MV-4-11 (cell line): Measurements from ENCODE around the gene PPP2R2D.

Experiments
- DNase-seq: peaks from one replicate; lab custom pipeline; 2025; lab: John Stamatoyannopoulos, UW

The PPP2R2D gene

DNA sequence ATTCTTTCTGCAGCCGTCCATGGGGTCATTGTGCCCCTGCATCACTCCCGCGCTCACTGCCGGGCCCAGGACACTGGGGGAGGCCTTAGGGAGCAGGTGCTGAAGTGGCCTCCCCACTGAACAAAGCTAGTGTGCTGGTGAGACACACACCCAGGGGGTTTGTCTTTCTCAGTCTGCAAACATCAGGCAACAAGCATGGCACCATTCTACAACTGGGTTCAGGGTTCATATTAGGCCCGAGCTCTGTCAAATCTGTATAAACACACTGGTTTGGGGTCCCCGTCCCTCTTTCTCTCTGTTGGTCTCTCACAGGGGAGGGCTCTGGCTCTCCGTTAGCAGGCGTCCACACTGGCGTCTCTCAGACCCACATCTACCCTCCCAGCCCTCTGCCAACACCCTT lies 11.1 kb upstream of the PPP2R2D start:
- DNase-seq = no peak

DNA sequence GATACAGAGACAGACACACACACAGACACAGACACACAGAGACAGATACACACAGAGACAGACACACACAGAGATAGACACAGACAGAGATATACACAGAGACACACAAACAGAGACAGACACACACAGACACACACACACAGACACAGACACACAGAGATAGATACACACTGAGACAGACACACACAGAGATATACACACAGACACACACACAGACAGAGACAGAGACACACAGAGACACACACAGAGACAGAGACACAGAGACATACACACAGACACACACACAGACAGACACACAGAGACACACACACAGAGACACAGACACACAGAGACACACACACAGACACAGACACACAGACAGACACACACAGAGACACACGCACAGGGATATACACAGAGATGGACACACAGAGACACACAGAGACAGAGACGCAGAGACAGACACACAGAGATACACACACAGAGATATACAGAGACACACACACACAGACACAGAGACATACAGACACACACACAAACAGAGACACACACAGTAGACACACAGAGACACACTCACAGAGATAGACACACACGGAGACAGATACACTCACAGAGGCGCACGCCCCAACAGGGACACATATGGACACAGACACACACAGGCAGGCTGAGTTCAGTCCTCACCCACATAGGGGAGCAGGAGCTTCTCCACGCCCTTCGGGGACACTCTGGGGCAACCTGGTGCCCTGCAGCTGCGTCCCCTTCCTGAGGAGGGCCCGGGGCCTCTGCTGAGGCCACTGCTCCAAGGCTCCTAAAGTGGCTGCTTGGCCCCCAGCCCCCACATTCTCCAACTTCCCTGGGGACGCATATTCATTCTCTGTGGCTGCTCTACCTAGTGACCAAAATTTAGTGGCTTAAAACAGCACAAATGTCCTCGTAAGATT lies 10.3 kb upstream of the PPP2R2D start:
- DNase-seq = no peak

DNA sequence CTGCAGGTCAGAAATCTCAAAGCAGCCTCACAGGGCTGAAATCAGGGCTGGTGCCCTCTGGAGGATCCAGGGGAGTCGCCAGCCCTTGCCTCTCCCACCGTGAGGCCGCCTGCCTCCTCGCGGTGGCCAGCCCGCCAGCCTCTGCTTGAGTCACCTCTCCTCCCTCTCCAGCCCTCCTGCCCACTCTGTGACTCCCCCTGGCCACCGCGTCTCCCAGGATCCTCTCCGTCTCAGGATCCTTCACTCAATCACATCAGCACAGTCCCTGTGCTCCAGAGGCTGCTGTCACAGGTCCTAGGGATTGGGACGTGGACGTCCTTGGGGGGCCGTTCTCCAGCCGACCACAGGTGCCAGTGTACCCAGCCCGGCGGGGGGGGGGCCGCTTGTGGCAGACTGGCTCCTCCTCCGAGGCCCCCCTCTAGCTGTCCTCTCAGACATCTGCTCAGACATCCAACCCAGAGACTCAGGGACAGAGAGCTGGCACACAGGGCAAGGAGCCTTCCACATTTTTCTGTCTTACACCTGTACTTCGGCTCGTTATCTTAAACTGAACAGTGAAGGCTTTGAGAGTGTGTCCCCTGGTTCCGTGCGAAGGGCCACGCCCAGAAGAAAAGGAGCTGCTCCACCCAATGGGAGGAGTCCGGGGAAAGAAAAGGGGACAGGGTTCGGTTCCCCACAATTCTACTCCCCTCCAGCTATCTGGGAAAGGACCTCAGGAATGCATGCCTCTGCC lies 9.4 kb upstream of the PPP2R2D start:
- no peak for DNase-seq

DNA sequence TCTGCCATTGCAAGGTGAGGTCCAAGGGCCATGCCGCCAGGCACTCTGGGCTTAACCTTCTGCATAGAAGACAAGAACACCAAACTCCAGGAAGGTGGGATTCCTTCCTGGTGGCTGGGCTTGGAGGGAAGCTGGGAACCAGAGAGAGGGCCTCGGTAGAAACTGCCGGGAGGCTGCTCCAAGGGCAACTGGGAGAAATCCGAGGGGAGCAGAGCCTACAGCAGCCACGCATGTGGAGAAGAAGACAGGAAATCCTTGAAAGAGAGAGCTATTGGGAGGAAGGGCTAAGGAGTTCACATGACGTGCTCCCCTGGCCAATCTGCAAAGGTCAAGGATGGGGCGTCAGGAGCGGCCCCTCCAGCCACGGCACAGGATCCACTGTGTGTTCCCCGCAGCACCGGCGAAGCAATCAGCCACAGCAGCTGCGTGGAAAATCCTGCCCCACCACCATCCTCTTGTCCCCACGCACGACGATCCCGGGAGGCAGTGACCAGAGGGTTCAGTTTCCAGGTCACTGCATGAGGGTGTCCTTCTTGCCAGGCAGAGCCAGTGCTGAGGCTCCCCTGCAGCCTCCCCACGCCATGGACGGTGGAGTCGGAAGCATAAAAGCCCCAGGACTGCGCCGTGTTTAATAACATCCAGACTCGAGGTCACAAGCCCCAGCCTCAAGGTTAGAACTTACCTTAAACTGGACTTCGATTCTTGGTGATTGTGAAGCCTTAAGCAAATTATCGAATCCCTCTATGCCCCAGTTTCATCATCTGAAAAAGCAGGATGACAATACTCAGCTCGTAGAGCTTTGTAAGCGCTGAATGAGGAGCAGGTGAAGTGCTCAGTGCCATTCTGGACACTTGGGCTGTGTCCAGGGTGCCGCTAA lies 8.6 kb upstream of the PPP2R2D start:
- DNase-seq = no peak

DNA sequence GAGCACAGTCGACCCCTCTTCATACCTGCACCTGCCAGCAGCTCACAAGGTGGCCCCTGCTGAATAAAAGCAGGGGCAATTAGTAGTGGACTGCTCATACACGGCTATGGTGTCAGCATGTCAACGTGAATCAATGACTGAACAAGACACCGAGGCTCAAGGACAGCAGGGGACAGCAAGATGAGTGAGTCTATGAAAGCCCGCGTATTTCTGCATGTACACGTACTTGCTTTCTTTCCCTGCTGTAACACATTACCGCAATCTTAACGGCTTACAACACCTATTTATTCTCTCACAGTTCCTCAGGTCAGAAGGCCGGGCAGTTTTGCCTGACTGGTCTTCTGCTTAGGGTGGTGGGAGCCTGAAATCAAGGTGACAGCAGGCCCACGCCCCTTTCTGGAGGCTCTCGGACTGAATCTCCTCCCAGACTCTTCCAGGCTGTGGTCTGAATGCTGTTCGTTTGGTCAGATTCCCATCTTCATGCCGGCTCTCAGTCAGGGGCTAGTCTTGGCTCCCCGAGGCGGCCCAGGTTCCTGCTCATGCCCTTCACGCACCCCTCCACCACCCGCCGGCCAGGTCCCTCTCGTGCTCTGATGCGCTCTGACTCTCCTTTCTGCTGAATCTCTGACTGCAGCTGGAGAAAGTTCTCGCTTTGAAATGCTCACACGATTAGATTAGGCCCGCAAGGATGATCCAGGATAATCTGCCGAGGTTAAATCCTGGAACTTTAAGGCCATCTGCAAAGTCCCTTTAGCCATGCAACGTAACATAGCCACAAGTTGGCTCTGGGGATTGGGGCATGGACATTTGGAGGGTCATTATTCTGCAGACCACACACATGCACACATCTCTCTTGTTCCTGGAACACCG lies 7.8 kb upstream of the PPP2R2D start:
- no peak for DNase-seq

DNA sequence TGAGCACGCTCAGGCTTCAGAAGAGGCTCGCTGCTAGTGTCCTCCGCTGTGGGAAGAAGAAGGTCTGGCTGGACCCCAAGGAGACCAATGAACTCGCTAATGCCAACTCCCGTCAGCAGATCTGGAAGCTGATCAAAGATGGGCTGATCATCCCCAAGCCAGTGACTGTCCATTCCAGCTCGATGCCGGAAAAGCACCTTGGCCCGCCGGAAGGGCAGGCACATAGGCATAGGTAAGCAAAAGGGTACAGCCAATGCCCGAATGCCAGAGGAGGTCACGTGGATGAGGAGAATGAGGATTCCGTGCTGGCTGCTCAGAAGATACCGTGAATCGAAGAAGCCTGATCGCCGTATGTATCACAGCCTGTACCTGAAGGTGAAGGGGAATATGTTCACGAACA lies 5.7 kb upstream of the PPP2R2D start:
- DNase-seq = no peak

DNA sequence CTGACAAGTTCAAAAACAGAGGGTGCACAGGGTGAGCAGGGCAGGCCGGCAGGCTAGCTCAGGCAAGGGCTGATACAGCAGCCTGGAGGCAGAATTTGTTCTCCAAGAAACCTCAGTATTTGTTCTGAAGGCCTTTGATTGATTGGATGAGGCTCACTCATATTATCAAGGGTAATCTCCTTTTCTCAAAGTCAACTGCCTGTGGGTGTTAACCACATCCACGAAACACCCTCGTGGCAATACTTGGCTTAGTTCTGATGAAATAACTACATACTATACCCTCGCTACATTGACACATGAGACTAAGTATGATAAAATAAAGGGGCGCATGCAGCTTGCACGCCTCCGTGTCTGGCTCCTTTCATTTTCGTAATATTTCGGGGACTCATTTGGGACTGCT lies 4.4 kb upstream of the PPP2R2D start:
- DNase-seq = peak; percentile 84

DNA sequence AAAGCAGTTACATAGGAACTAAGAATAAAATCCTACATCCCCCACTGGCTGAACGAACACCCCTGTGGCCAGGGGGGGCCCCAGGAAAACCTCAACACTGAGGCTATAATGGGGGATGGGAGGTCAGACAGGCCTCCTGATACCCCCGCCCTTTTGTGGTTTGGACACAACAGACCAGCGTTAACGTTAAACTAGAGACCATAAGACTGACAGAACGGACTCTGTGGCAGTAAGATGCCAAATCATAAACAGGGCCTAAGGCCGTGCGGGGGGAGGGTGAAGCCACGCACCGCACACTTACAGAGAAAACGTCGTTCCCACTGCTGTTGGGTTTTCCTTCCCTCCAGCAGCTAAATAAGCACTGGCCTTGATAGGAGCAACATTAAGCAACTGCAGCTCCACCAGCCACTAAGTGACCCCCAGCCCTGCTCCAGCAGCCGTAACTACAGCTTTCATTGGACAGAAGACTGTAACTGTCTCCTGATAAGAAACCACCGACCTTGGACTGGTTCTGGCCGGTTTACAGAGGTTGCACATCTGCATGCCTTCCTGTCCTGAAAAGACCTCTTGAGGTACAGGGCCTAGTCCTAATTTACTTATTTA lies 3.4 kb upstream of the PPP2R2D start:
- DNase-seq = peak; percentile 89

DNA sequence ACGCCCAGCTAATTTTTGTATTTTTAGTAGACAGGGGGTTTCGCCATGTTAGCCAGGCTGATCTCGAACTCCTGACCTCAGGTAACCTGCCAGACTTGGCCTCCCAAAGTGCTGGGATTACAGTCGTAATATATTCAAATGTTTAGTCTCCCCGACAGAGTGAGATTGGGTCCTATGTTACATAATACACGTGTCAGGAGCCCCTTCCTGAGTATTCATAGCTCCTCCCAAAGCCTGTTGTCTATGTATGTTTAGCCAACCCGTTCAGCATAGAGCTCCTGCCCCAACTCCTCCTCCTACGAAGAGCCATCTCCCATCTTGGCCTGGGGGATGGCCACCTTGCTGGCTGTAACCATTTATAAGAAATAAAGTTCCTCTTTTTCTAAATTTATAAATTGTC lies 2.7 kb upstream of the PPP2R2D start:
- DNase-seq = no peak

DNA sequence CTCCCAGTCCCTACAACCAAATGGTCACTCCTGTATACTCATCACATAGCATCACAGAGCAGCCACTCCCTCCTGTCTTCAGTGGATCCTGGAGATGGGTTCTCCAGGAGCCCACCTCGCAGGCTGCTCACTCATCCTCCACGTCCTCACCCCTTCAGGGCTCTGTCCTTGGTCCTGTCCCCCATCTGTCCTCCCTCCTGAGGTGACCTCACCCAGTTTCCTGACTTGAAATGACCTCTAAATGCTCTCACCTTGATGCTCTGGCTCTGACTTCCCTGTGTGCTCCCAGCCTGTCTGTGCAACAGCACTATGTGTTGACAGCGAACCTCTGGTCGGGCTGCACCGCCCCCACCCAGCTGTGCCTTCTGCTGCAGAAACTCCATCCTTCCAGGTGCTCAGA lies 2.1 kb upstream of the PPP2R2D start:
- DNase-seq = no peak

DNA sequence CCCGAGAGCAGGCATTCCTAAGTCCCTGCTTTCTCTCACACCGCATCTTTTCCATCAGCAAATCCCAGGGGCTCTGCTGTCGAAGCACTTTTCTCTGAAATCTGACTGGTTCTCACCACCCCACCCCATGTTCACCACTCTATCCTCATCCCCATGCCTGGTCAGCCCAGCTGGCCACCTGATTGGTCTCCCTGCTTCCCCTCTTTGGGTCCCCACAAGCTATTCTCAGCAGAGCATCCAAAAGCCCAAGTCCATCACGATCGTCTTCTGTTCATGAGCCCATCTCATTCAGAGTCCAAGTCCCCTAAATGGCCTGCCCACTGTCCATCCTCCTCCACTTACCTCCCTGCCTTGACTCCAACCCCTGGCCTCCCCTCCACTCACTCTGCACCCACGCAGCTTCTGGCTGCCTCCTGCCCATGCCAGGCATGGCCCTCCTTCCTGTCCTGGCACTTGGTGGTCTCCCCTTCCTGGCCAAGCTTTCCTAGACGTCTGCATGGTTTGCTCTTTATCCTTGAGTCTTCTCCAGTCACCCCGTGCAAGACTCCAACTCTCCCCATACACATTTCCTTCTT lies 1.6 kb upstream of the PPP2R2D start:
- DNase-seq = no peak

DNA sequence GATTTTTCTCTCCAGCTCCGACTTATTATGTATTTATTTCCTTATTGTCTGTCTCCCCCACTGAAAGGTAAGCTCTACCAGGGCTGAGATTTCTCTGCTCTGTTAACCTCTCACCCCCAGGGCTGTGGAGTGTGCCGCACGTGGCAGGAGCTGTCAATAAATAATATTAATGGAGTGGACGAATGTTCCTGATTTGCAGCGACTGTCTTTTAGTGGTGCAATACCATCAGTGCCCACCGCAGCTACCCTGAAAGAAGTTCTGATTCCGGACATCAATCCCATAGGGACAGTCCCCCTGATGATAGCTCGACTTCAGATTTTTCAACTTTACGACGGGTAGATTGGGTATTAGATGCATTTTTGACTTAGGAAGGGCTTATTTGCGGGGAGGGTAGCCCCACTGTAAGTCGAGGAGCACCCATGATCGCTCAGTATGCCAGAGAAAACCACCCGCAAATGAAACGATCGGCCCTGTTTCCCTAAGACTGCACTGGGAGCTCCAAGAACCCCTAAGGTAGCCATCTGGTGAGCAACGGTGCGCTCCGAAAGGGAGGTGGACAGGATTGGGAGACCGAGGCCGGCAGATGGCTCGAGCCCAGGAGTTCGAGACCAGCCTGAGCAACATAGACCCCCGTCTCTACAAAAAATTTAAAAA lies 986 bp upstream of the PPP2R2D start:
- DNase-seq = no peak

DNA sequence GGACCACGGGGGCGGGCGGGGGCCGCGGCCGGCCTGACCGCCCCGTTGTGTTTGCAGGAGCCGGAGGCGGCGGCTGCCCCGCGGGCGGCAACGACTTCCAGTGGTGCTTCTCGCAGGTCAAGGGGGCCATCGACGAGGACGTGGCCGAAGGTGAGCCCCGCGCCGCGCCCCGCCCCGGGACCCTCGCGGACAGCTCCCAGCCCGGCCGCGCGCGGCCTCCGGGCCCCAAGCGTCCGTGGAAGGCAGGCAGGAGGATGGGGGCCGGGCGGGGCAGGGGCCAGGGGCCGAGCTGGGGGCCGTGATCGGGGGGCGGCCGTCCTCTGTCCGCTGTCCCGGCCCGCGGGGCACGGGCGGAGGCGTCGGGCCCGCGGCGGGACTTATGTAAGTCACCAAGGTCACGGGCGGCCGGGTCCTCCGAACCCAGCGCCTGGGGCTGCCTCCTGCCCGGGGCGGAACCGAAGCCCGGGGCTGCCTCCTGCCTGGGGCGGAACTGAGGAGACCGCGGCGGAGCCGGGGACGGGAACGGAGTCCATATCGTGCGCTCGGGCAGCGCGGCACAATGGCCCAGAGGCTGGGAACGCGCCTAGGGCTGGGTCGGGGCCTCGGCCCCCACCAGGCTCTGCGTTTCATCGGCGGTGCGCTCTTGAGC lies 497 bp downstream of the PPP2R2D start:
- DNase-seq = peak; percentile 22

DNA sequence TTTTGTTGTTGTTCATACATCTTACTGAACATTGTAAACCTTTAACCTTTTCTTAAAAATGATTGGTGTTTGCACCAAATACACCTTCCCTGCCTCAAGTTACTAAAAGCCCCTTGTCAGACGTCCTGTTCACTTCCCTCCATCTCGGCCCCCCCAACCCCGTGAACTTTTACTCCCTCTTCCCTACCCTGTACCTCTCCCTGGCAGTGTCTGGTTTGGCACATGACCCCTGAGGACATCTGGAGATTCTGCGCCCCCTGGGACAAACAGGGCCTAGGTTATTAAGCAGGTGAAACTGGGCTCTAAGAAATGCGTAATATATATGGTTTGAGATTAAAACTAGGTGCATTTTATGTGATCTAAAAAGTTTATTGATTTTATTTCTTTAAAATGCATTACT lies 1.4 kb downstream of the PPP2R2D start:
- DNase-seq = no peak

DNA sequence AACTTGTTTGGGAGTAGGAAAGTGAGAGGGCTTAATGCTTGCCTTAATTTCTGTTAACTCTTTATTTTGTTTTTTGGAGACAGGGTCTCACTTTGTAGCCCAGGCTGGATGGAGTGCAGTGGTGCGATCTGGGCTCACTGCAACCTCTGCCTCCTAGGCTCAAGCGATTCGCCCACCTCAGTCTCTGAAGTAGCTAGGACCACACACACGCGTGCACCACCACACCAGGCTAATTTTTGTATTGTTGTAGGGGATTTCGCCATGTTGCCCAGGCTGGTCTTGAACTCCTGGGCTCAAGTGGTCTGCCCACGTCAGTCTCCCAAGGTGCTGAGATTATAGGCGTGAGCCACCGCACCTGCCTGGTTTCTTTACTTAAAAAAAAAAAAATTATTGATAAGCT lies 1.9 kb downstream of the PPP2R2D start:
- no peak for DNase-seq

DNA sequence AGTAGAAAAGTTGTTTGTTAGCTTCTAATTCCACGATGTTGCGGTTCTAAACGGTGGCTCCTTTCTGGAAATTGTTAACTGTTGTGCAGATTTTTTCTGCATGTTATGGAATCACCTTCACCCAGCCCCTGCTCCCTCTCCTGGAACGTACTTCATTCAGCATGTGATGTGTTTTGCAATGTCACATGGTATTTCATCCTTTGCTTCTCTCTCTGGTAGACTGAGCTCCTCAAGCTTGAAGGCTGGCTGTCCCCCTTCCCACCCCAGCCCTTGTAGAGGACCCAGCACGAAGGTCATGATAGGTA lies 4.4 kb downstream of the PPP2R2D start:
- no peak for DNase-seq

DNA sequence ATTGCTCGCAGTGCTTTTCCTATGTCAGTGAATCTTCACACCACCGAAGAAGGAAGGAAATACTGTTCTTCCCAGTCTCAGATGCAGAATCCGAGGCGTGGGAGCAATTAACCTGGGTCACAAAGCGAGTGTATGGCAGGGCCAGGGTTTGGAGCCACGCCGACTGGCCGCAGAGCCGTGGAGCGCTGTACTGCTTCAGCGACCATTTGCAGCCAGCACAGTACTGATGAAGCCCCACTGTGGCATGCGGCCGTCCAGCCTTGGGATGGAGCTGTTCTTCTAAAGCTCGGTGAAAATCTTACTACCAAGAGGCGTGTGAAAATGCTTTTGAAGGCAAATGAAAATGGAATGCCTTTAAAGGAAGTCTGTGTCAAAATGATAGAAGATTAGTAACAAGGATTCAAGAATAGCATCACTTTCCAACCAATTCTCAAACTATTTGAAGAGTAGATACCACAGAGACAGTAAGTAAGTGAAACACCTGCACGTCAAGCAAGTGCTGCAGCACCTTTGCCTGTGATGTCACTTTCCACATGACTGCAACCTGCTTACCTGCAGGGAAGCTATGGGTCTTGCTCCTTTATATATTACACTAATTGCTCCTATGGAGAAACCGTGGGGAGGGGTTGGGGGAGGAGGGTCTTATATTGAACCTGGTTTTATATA lies 4.9 kb downstream of the PPP2R2D start:
- DNase-seq = no peak

DNA sequence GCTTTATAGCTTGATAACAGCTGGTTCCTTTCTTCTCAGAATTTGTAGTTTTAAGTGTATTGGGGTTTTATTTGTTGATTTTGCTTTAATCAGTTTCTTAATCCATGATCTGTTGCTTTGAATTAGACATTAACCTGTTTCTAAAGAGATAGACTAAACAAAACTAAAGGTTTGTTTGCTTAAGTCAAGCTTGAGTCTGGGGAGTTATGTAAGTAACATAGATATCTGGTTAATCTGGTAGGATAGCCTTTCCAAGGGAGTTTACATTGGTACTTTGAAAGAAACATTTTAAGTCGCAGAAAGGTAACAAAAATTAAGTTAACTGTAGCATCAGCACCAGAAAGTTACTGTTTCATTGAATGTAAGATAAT lies 5.4 kb downstream of the PPP2R2D start:
- DNase-seq = no peak

DNA sequence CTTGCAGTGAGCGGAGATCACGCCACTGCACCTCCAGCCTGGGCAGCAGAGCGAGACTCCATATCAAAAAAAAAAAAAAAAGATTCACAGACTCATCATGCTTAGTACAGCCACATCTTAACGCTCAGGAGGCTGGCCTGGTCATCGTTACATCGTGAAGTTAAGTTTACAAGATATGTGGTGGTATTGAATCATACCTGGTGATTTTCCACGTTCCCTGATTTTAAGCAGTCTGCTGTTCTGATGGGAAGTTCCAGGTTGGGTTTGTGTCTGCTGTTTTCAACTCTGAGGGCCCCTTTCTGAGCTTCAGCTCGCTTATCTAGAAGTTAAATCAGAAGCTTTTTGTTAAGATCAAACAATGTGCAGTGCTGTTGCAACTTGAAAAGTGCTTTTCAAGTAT lies 6.9 kb downstream of the PPP2R2D start:
- DNase-seq = no peak
